B cell (primary cell): ENCODE results near the gene UBAP1L. TPM values are rescaled to one million over a fixed set of nuclear protein-coding genes. Genes with fewer than 3 reads are reported as not detected.

Source experiments
- ATAC-seq: fragments of 200-7000 bp; cut with Tn5 transposase; one replicate; pipeline ENCODE4 v1.10.0; 2021; ENCODE audit warnings: low read depth, mild to moderate bottlenecking, moderate number of reproducible peaks, moderate library complexity
- CTCF ChIA-PET: fragments of 350-600 bp; sonication (Branson Sonifier 250); formaldehyde crosslinking; loops from one replicate; lab custom pipeline; 2021; ENCODE audit warnings: antibody characterized with exemption, inconsistent platforms; lab: Charles Lee
- POLR2A ChIA-PET: fragments of 350-600 bp; sonication (Branson Sonifier 250); formaldehyde crosslinking; loops from one replicate; lab custom pipeline; 2021; ENCODE audit warnings: antibody characterized with exemption; lab: Charles Lee
- DNase-seq: peaks from one replicate; pipeline ENCODE4 v3.0.0; 2013
- H2AFZ ChIP-seq: 2 replicates; pipeline ENCODE4 v1.6.1; 2012; ENCODE audit warnings: mild to moderate bottlenecking, low read depth, low read length; ENCODE audit not compliant: insufficient read depth, poor library complexity, severe bottlenecking
- H3K27ac ChIP-seq, 2 donors: 1 replicate in 1 of 2; 2 replicates in 1 of 2; pipeline ENCODE4 v1.5.1; 2012 to 2013; ENCODE audit warnings: low read length in 2 of 2, mild to moderate bottlenecking in 2 of 2, moderate library complexity in 1 of 2
- H3K27me3 ChIP-seq, 4 experiments: fragments of 200-600 bp in 1 of 4; sonication (generic) in 1 of 4; replicated peaks in 1 of 4; 1 replicate in 2 of 4; 2 replicates in 2 of 4; pipeline versions ENCODE4 v1.6.1 to v1.7.0; 2013 to 2016; ENCODE audit warnings: low read length in 3 of 4, mild to moderate bottlenecking in 2 of 4, mixed read lengths in 1 of 4, moderate library complexity in 1 of 4; ENCODE audit not compliant: insufficient read depth in 4 of 4, control insufficient read depth in 3 of 4; ENCODE audit errors: control extremely low read depth in 1 of 4
- H3K36me3 ChIP-seq, 2 experiments: replicated peaks in 1 of 2; 1 replicate in 1 of 2; 2 replicates in 1 of 2; pipeline versions ENCODE4 v1.6.1 to v1.7.1; 2013; ENCODE audit warnings: low read length in 1 of 2; ENCODE audit not compliant: insufficient read depth in 2 of 2, control insufficient read depth in 1 of 2; ENCODE audit errors: control extremely low read depth in 1 of 2, extremely low read depth in 1 of 2
- H3K4me1 ChIP-seq, 2 donors: fragments of 200-600 bp in 1 of 2; sonication (generic) in 1 of 2; 1 replicate in 1 of 2; 2 replicates in 1 of 2; pipeline versions ENCODE4 v1.5.1 to v1.6.1; 2013 to 2017; ENCODE audit warnings: low read length in 2 of 2; ENCODE audit not compliant: control insufficient read depth in 2 of 2, insufficient read depth in 2 of 2
- H3K4me2 ChIP-seq: replicated peaks from 2 replicates; pipeline ENCODE3; 2012; ENCODE audit warnings: mild to moderate bottlenecking, low read depth, low read length; ENCODE audit not compliant: poor library complexity, severe bottlenecking
- H3K4me3 ChIP-seq, 5 experiments: fragments of 200-600 bp in 1 of 5; sonication (generic) in 1 of 5; 1 replicate in 3 of 5; 2 replicates in 2 of 5; pipeline versions ENCODE4 v1.5.1 to v1.7.0; 2011 to 2016; ENCODE audit warnings: low read length in 4 of 5, mild to moderate bottlenecking in 4 of 5, low read depth in 2 of 5, control low read depth in 1 of 5, moderate library complexity in 1 of 5; ENCODE audit not compliant: insufficient read depth in 1 of 5; ENCODE audit errors: control extremely low read depth in 1 of 5, extremely low read depth in 1 of 5
- H3K79me2 ChIP-seq: fragments of 200-600 bp; sonication (generic); one replicate; pipeline ENCODE4 v1.6.0; 2016; ENCODE audit warnings: low read length; ENCODE audit not compliant: control insufficient read depth, insufficient read depth
- H3K9ac ChIP-seq: fragments of 200-600 bp; sonication (generic); 2 replicates; pipeline ENCODE4 v1.6.1; 2017; ENCODE audit warnings: mild to moderate bottlenecking, low read length, moderate library complexity
- H3K9me3 ChIP-seq, 3 donors: one replicate each; pipeline versions ENCODE4 v1.6.1 to v1.7.1; 2013; ENCODE audit warnings: low read length in 2 of 3; ENCODE audit not compliant: control insufficient read depth in 2 of 3, insufficient read depth in 1 of 3; ENCODE audit errors: control extremely low read depth in 1 of 3
- H4K20me1 ChIP-seq: 2 replicates; pipeline ENCODE4 v1.6.0; 2012; ENCODE audit warnings: mild to moderate bottlenecking, low read length; ENCODE audit not compliant: insufficient read depth, control insufficient read depth, poor library complexity, severe bottlenecking
- H3K27ac Mint-ChIP-seq: one replicate; pipeline ENCODE4 v1.8.0; 2021; ENCODE audit warnings: mixed read lengths
- H3K27me3 Mint-ChIP-seq: one replicate; pipeline ENCODE4 v1.8.0; 2021; ENCODE audit warnings: mixed read lengths
- H3K4me1 Mint-ChIP-seq: one replicate; pipeline ENCODE4 v1.8.0; 2021; ENCODE audit warnings: mixed read lengths
- H3K4me3 Mint-ChIP-seq: one replicate; pipeline ENCODE4 v1.8.0; 2021; ENCODE audit warnings: mixed read lengths
- H3K9me3 Mint-ChIP-seq: one replicate; pipeline ENCODE4 v1.8.0; 2022; ENCODE audit warnings: mixed read lengths; ENCODE audit not compliant: insufficient read depth
- EZH2 ChIP-seq: IDR thresholded peaks from 2 replicates; pipeline ENCODE4 v1.6.1; 2012; ENCODE audit warnings: borderline replicate concordance, low read depth, mild to moderate bottlenecking, moderate library complexity, low read length; ENCODE audit not compliant: insufficient read depth, poor library complexity, severe bottlenecking
- WGBS: methylation state at CpG from one replicate; pipeline ENCODE4 v1.1.5; 2013; ENCODE audit warnings: missing lambda C conversion rate; ENCODE audit not compliant: insufficient coverage; 5-methylcytosine and 5-hydroxymethylcytosine counted together
- intact Hi-C: fragments of 100-400 bp; cut with micrococcal nuclease; formaldehyde crosslinking; loops from one replicate; pipeline ENCODE4 v1.10.0; 2022
- polyA plus RNA-seq: library from polyadenylated mRNA; depleted of rRNA; stranded (reverse); fragments of >200 nt; gene quantifications from 2 replicates; pipeline ENCODE4 v1.2.3, GENCODE V29; 2012
- total RNA-seq, 2 donors: library from RNA; stranded (reverse); fragments of 120-200 nt in 1 of 2; gene quantifications; 1 replicate in 1 of 2; 2 replicates in 1 of 2; pipeline versions ENCODE4 v1.2.3 to v1.2.4, GENCODE V29; 2013 to 2022
- TF ChIP-seq, protein P1 (sequence below): fragments of 200-600 bp; IDR thresholded peaks from one replicate; pipeline ENCODE4 v1.8.0; 2022; ENCODE audit warnings: antibody characterized with exemption, mild to moderate bottlenecking

Gene UBAP1L
- total and polyA plus RNA-seq, 2 donors (not counting 1 experiment from before 2014, with no cell fraction given), result 8.5 to 18.4 TPM

DNA sequence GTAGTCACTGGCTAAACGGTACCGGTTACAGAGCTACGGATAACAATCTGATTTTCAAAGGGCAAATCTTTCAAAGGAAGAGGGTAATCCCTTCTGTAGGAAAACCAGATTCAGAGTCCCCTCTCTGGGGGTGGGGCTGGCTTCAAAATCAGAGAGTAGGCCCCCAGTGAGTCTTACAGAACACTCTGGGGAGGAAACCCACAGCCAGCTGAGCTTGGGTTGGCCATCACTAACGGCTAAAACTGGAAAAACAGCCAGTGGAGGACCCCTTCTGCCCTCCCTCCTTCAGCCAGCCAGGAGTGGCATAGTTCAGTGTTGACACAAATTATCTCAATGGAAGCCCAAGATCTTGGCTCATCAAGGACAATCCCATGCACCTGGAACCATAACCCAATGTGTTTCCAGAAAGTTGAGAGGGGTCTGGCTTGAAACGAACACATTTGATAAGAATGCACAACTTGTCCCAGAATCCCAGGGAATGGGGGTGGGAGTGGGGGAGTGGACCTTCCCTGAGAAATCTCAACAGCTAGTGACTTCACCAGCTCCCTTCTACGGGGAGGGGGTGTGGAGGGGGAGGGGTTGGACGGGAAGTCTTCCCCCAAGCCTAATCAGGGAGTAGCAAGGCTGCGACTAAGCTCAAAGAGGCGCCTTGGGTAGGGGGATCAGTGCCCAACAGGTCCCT, 48.2 kb downstream of the UBAP1L start:
- H2AFZ ChIP-seq, result no peak overlapping the region
- ChIA-PET POLR2A (no interaction called here), CTCF (interaction anchor here (1.7 kb wide), 1 partner anchor 13 kb away, joined by 4 read pairs; no protein-coding TSS in a partner anchor)
- H3K9me3 ChIP-seq, result no peaks in the 10 kb centered on the region
- H3K4me2 ChIP-seq, result no peak overlapping the region
- 32% methylated on average over 2 of the region's 9 CpGs for WGBS
- no peaks in the 10 kb centered on the region for H3K79me2 ChIP-seq
- H3K9ac ChIP-seq, result no peak overlapping the region
- H3K4me1 ChIP-seq, result peaks cover 3 to 4% of the 10 kb centered on the region in 2 donors
- Mint-ChIP-seq H3K4me3 (peak overlapping the region; percentile 42), H3K9me3 (no peaks in the 10 kb centered on the region), H3K4me1 (peaks cover 7% of the 10 kb centered on the region), H3K27ac (no peak overlapping the region), H3K27me3 (peaks cover 36% of the 10 kb centered on the region)
- H3K4me3 ChIP-seq, result no peak overlapping the region
- intact Hi-C loops, result no loop called here
- ATAC-seq (no peak), DNase-seq (no peak)
- no peaks in the 10 kb centered on the region for H3K36me3 ChIP-seq
- no peak for TF ChIP-seq EZH2
- TF ChIP-seq, protein P1, sequence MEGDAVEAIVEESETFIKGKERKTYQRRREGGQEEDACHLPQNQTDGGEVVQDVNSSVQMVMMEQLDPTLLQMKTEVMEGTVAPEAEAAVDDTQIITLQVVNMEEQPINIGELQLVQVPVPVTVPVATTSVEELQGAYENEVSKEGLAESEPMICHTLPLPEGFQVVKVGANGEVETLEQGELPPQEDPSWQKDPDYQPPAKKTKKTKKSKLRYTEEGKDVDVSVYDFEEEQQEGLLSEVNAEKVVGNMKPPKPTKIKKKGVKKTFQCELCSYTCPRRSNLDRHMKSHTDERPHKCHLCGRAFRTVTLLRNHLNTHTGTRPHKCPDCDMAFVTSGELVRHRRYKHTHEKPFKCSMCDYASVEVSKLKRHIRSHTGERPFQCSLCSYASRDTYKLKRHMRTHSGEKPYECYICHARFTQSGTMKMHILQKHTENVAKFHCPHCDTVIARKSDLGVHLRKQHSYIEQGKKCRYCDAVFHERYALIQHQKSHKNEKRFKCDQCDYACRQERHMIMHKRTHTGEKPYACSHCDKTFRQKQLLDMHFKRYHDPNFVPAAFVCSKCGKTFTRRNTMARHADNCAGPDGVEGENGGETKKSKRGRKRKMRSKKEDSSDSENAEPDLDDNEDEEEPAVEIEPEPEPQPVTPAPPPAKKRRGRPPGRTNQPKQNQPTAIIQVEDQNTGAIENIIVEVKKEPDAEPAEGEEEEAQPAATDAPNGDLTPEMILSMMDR, result no peak
- H4K20me1 ChIP-seq, result no peaks in the 10 kb centered on the region
- peaks cover 0 to 26% (median 8%) of the 10 kb centered on the region in 4 experiments for H3K27me3 ChIP-seq
- H3K27ac ChIP-seq, result no peak overlapping the region

DNA sequence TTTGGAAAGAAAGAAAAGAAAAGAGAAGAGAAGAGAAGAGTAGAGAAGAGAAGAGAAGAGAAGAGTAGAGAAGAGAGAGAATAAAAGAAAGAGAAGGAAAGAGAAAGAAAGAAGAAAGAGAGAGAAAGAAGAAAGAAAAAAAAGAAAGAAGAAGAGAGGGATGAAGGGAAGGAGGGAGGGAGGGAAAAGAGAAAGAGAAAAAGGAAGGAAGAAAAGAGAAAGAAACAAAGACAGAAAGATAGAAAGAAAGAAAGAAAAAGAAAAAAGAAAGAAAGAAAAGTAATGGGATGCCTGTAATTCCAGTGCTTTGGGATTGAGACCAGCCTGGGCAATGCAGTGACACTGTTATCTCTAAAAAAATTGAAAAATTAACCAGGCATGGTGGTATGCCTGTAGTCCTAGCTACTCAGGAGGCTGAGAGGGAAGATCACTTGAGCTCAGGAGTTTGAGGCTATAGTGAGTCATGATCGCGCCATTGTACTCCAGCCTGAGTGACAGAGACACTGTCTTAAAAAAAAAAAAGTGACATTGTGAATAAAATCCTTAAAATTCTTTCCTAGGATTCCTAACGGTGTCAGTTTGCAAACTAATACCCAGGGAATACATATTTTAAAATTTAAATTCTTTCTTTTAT, 48.9 kb downstream of the UBAP1L start:
- WGBS, result no CpG with 5 or more reads among the region's 3 CpGs
- H3K4me1 Mint-ChIP-seq, result peaks cover 7% of the 10 kb centered on the region
- peaks cover 36% of the 10 kb centered on the region for H3K27me3 Mint-ChIP-seq
- Histone ChIP-seq H3K4me2 (no peak overlapping the region), H3K27me3 (peaks cover 0 to 26% (median 8%) of the 10 kb centered on the region in 4 experiments), H2AFZ (no peak overlapping the region), H3K9ac (no peak overlapping the region), H4K20me1 (no peaks in the 10 kb centered on the region), H3K4me1 (peaks cover 3 to 4% of the 10 kb centered on the region in 2 donors), H3K79me2 (no peaks in the 10 kb centered on the region), H3K4me3 (no peak overlapping the region), H3K36me3 (no peaks in the 10 kb centered on the region), H3K9me3 (no peaks in the 10 kb centered on the region), H3K27ac (no peak overlapping the region)
- H3K27ac Mint-ChIP-seq, result no peak overlapping the region
- intact Hi-C loops, result no loop called here
- POLR2A ChIA-PET, result no interaction called here
- no peaks in the 10 kb centered on the region for H3K9me3 Mint-ChIP-seq
- TF ChIP-seq, protein P1, result peak; percentile 29
- no peak for TF ChIP-seq EZH2
- CTCF ChIA-PET, result interaction anchor here (1.7 kb wide), 1 partner anchor 12 kb away, joined by 4 read pairs; no protein-coding TSS in a partner anchor
- no peak for ATAC-seq
- DNase-seq, result no peak
- no peak overlapping the region for H3K4me3 Mint-ChIP-seq
